ENCODE measurements around the gene RBM12.

- TF ChIP-seq EZH2 (IDR thresholded peaks at IDR 0.05; ENCODE audit: insufficient read depth, poor library complexity, severe bottlenecking) (no peak), EZH2phosphoT487 (IDR thresholded peaks at IDR 0.05; ENCODE audit: insufficient read depth, low read depth) (no peak)
Observed at GRCh38 chr20:35604449-35604747, 60.3 kb downstream of the RBM12 start.
